Measurements from ENCODE around the gene L3MBTL2.

L3MBTL2 gene

GRCh38 chr22:41248758-41249157 lies 43.6 kb downstream of the L3MBTL2 start:
- no peak overlapping the region for H3K4me3 ChIP-seq (ENCODE audit: low read depth in 1 of 2, low read length in 1 of 2)
- no peaks in the 10 kb centered on the region for H3K9me3 ChIP-seq
- H3K27ac ChIP-seq, result no peak overlapping the region
- peaks cover 97% of the 10 kb centered on the region for H3K36me3 ChIP-seq
- no peak for TF ChIP-seq CTCF (IDR thresholded peaks at IDR 0.05)
- no peaks in the 10 kb centered on the region for H3K27me3 ChIP-seq
- H3K4me1 ChIP-seq (ENCODE audit: control insufficient read depth in 1 of 2, insufficient read depth in 1 of 2, low read depth in 1 of 2, low read length in 1 of 2), result no peaks in the 10 kb centered on the region

GRCh38 chr22:41249442-41249841 lies 44.3 kb downstream of the L3MBTL2 start:
- Histone ChIP-seq H3K4me1 (ENCODE audit: control insufficient read depth in 1 of 2, insufficient read depth in 1 of 2, low read depth in 1 of 2, low read length in 1 of 2) (no peaks in the 10 kb centered on the region), H3K36me3 (peaks cover 96% of the 10 kb centered on the region), H3K9me3 (no peaks in the 10 kb centered on the region), H3K27ac (no peak overlapping the region), H3K4me3 (ENCODE audit: low read depth in 1 of 2, low read length in 1 of 2) (no peak overlapping the region), H3K27me3 (no peaks in the 10 kb centered on the region)
- no peak for TF ChIP-seq CTCF (IDR thresholded peaks at IDR 0.05)

GRCh38 chr22:41250127-41250526 lies 45.0 kb downstream of the L3MBTL2 start:
- H3K4me1 ChIP-seq (ENCODE audit: control insufficient read depth in 1 of 2, insufficient read depth in 1 of 2, low read depth in 1 of 2, low read length in 1 of 2), result no peaks in the 10 kb centered on the region
- H3K27me3 ChIP-seq, result no peaks in the 10 kb centered on the region
- TF ChIP-seq CTCF (IDR thresholded peaks at IDR 0.05), result no peak
- H3K4me3 ChIP-seq (ENCODE audit: low read depth in 1 of 2, low read length in 1 of 2), result no peak overlapping the region
- H3K27ac ChIP-seq, result no peak overlapping the region
- H3K36me3 ChIP-seq, result peaks cover 96% of the 10 kb centered on the region
- no peaks in the 10 kb centered on the region for H3K9me3 ChIP-seq

- H3K36me3 ChIP-seq, result peaks cover 98% of the 10 kb centered on the region
- H3K9me3 ChIP-seq, result no peaks in the 10 kb centered on the region
- H3K27ac ChIP-seq, result no peak overlapping the region
- no peak for TF ChIP-seq CTCF (IDR thresholded peaks at IDR 0.05)
- no peak overlapping the region for H3K4me3 ChIP-seq (ENCODE audit: low read depth in 1 of 2, low read length in 1 of 2)
- no peaks in the 10 kb centered on the region for H3K27me3 ChIP-seq
- no peaks in the 10 kb centered on the region for H3K4me1 ChIP-seq (ENCODE audit: control insufficient read depth in 1 of 2, insufficient read depth in 1 of 2, low read depth in 1 of 2, low read length in 1 of 2)
Measured at GRCh38 chr22:41252365-41252764, 47.3 kb downstream of the L3MBTL2 start.

GRCh38 chr22:41254230-41254629 lies 49.1 kb downstream of the L3MBTL2 start:
- peaks cover 97% of the 10 kb centered on the region for H3K36me3 ChIP-seq
- no peaks in the 10 kb centered on the region for H3K27me3 ChIP-seq
- H3K27ac ChIP-seq, result no peak overlapping the region
- H3K9me3 ChIP-seq, result no peaks in the 10 kb centered on the region
- no peak overlapping the region for H3K4me3 ChIP-seq (ENCODE audit: low read depth in 1 of 2, low read length in 1 of 2)
- H3K4me1 ChIP-seq (ENCODE audit: control insufficient read depth in 1 of 2, insufficient read depth in 1 of 2, low read depth in 1 of 2, low read length in 1 of 2), result no peaks in the 10 kb centered on the region
- no peak for TF ChIP-seq CTCF (IDR thresholded peaks at IDR 0.05)
